Adrenal gland (tissue), 5 donors: ENCODE data around the gene CRISPLD2.

ENCODE experiments used
- CTCF ChIP-seq, 6 experiments: fragments of 450-650 bp in 4 of 6; fragments of 200-600 bp in 2 of 6; sonication (generic) in 1 of 6; IDR thresholded peaks; 1 replicate in 5 of 6; 2 replicates in 1 of 6; pipeline versions ENCODE4 v1.5.1 to v1.8.0; 2016 to 2021; ENCODE audit warnings: antibody characterized with exemption in 6 of 6, mild to moderate bottlenecking in 2 of 6, moderate library complexity in 1 of 6
- POLR2A ChIP-seq, 2 donors: fragments of 450-650 bp; IDR thresholded peaks; one replicate each; pipeline ENCODE4 v1.6.1; 2017; ENCODE audit warnings: antibody characterized with exemption in 2 of 2, mild to moderate bottlenecking in 2 of 2, moderate library complexity in 1 of 2
- donor health status: DM: no; HTN: no; CAD: no.

DNA sequence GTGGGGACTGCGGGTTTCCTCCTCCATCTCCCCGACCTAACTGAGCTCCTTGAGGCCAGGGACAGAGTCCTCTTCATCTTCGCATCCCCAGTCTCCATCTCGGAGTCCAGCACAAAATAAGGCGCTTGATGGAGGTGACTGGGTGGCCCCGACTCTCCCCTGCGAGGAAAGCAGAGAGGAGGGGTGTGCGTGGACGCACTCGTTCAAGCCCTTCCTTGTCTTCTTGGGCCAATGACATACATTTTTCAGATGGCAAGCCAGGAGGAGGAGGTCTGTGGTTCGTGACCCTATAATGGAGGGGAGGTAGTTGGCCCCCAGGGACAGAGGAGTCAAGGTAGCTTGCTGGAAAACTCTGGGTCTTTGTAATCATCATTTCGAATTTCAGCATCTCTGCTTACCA is 17.2 kb downstream of the CRISPLD2 start:
- TF ChIP-seq CTCF (IDR thresholded peaks at IDR 0.05) (no peak), POLR2A (IDR thresholded peaks at IDR 0.05) (no peak)
